Measurements from ENCODE around the gene LRRC7. TPM values are rescaled to one million over a fixed set of nuclear protein-coding genes. Genes with fewer than 3 reads are reported as not detected.

Gene LRRC7
- total and polyA plus RNA-seq, 2 donors from 2014 or later: 0.19 to 0.37 TPM

GRCh38 chr1:69643266-69643665, 75.5 kb downstream of the LRRC7 start:
- no peaks in the 10 kb centered on the region for H3K4me1 ChIP-seq (ENCODE audit: control insufficient read depth in 2 of 3, insufficient read depth in 2 of 3, low read depth in 1 of 3, low read length in 3 of 3)
- H3K9me3 ChIP-seq (ENCODE audit: control insufficient read depth in 2 of 3, insufficient read depth in 1 of 3, low read length in 3 of 3): no peaks in the 10 kb centered on the region
- no peak overlapping the region for H3K9ac ChIP-seq (ENCODE audit: low read length in 3 of 3)
- no peaks in the 10 kb centered on the region for H3K36me3 ChIP-seq (ENCODE audit: control insufficient read depth in 2 of 3, insufficient read depth in 3 of 3, low read length in 3 of 3)
- FAIRE-seq (no peak), DNase-seq (no peak)
- no peak overlapping the region for H3K4me3 ChIP-seq (ENCODE audit: low read length in 3 of 3)
- intact Hi-C loops (cut with DNase I): no loop called here
- TF ChIP-seq CTCF (IDR thresholded peaks at IDR 0.05; ENCODE audit: borderline replicate concordance, extremely low read depth, insufficient read depth): no peak
- no peaks in the 10 kb centered on the region for H3K27me3 ChIP-seq (ENCODE audit: control insufficient read depth, insufficient read depth, low read length)
- no peak overlapping the region for H3K27ac ChIP-seq (ENCODE audit: low read depth in 2 of 2, low read length in 2 of 2)

DNA sequence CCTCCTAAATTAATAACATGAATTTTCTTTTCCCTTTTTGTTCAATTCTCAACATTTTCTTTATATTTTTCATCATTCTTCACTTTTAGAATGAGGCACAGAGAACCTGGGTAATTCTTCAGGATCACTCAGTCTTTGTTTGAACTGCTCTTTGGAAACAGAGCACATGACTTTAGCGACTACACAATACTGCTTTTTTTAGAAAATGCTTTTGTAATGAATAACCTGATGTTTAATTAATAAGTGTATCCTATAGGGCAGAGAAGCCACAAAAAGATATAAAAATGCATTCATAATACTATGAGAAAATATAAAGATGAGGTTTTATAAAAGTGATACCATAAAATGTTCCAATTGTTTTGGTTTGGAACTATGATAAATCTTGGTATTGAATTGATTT, 77.8 kb downstream of the LRRC7 start:
- Histone ChIP-seq H3K9ac (ENCODE audit: low read length in 3 of 3) (no peak overlapping the region), H3K4me3 (ENCODE audit: low read length in 3 of 3) (no peak overlapping the region), H3K36me3 (ENCODE audit: control insufficient read depth in 2 of 3, insufficient read depth in 3 of 3, low read length in 3 of 3) (no peaks in the 10 kb centered on the region), H3K27ac (ENCODE audit: low read depth in 2 of 2, low read length in 2 of 2) (no peak overlapping the region), H3K27me3 (ENCODE audit: control insufficient read depth, insufficient read depth, low read length) (no peaks in the 10 kb centered on the region), H3K4me1 (ENCODE audit: control insufficient read depth in 2 of 3, insufficient read depth in 2 of 3, low read depth in 1 of 3, low read length in 3 of 3) (no peaks in the 10 kb centered on the region), H3K9me3 (ENCODE audit: control insufficient read depth in 2 of 3, insufficient read depth in 1 of 3, low read length in 3 of 3) (no peaks in the 10 kb centered on the region)
- FAIRE-seq: no peak
- intact Hi-C loops (cut with DNase I): no loop called here
- no peak for DNase-seq
- no peak for TF ChIP-seq CTCF (IDR thresholded peaks at IDR 0.05; ENCODE audit: borderline replicate concordance, extremely low read depth, insufficient read depth)

- Histone ChIP-seq H3K4me1 (ENCODE audit: control insufficient read depth in 2 of 3, insufficient read depth in 2 of 3, low read depth in 1 of 3, low read length in 3 of 3) (no peaks in the 10 kb centered on the region), H3K4me3 (ENCODE audit: low read length in 3 of 3) (no peak overlapping the region), H3K27ac (ENCODE audit: low read depth in 2 of 2, low read length in 2 of 2) (no peak overlapping the region), H3K9ac (ENCODE audit: low read length in 3 of 3) (no peak overlapping the region), H3K9me3 (ENCODE audit: control insufficient read depth in 2 of 3, insufficient read depth in 1 of 3, low read length in 3 of 3) (no peaks in the 10 kb centered on the region), H3K36me3 (ENCODE audit: control insufficient read depth in 2 of 3, insufficient read depth in 3 of 3, low read length in 3 of 3) (no peaks in the 10 kb centered on the region), H3K27me3 (ENCODE audit: control insufficient read depth, insufficient read depth, low read length) (no peaks in the 10 kb centered on the region)
- no peak for FAIRE-seq
- peak in 3 of 5 donors; percentile 19 to 53 (median 33) for DNase-seq
- intact Hi-C loops (cut with DNase I): no loop called here
- no peak for TF ChIP-seq CTCF (IDR thresholded peaks at IDR 0.05; ENCODE audit: borderline replicate concordance, extremely low read depth, insufficient read depth)
Measured at GRCh38 chr1:69648486-69648885, 80.8 kb downstream of the LRRC7 start.

GRCh38 chr1:69649383-69649990, 81.8 kb downstream of the LRRC7 start:
- no peaks in the 10 kb centered on the region for H3K9me3 ChIP-seq (ENCODE audit: control insufficient read depth in 2 of 3, insufficient read depth in 1 of 3, low read length in 3 of 3)
- FAIRE-seq (no peak), DNase-seq (no peak)
- no peaks in the 10 kb centered on the region for H3K27me3 ChIP-seq (ENCODE audit: control insufficient read depth, insufficient read depth, low read length)
- no peak overlapping the region for H3K4me3 ChIP-seq (ENCODE audit: low read length in 3 of 3)
- H3K4me1 ChIP-seq (ENCODE audit: control insufficient read depth in 2 of 3, insufficient read depth in 2 of 3, low read depth in 1 of 3, low read length in 3 of 3): no peaks in the 10 kb centered on the region
- intact Hi-C loops (cut with DNase I): no loop called here
- H3K9ac ChIP-seq (ENCODE audit: low read length in 3 of 3): no peak overlapping the region
- H3K36me3 ChIP-seq (ENCODE audit: control insufficient read depth in 2 of 3, insufficient read depth in 3 of 3, low read length in 3 of 3): no peaks in the 10 kb centered on the region
- no peak for TF ChIP-seq CTCF (IDR thresholded peaks at IDR 0.05; ENCODE audit: borderline replicate concordance, extremely low read depth, insufficient read depth)
- no peak overlapping the region for H3K27ac ChIP-seq (ENCODE audit: low read depth in 2 of 2, low read length in 2 of 2)
